Ascending aorta (tissue), 2 donors: Measurements from ENCODE around the gene CEP126. TPM values are rescaled to one million over a fixed set of nuclear protein-coding genes. Genes with fewer than 3 reads are reported as not detected.

Experiments used
- DNase-seq, 2 donors: peaks; one replicate each; pipeline ENCODE4 v3.0.0-alpha.2; 2019; ENCODE audit warnings: low spot score in 2 of 2
- H3K27ac ChIP-seq, 2 donors: fragments of 200-600 bp; sonication (generic); one replicate each; pipeline ENCODE4 v1.5.1; 2016 to 2017; ENCODE audit warnings: mild to moderate bottlenecking in 1 of 2
- H3K27me3 ChIP-seq: fragments of 200-600 bp; sonication (generic); one replicate; pipeline ENCODE4 v1.5.1; 2017
- H3K36me3 ChIP-seq, 2 donors: fragments of 200-600 bp; sonication (generic); one replicate each; pipeline ENCODE4 v1.5.1; 2016
- H3K4me1 ChIP-seq, 2 donors: fragments of 200-600 bp; sonication (generic); one replicate each; pipeline ENCODE4 v1.5.1; 2016 to 2017; ENCODE audit warnings: mild to moderate bottlenecking in 1 of 2
- H3K4me3 ChIP-seq, 2 donors: fragments of 200-600 bp; sonication (generic); one replicate each; pipeline ENCODE4 v1.5.1; 2016 to 2017; ENCODE audit warnings: mild to moderate bottlenecking in 1 of 2
- H3K9me3 ChIP-seq, 2 donors: fragments of 200-600 bp; sonication (generic); one replicate each; pipeline ENCODE4 v1.5.1; 2016
- CTCF ChIP-seq, 3 experiments: fragments of 200-600 bp in 2 of 3; fragments of 450-650 bp in 1 of 3; sonication (generic) in 2 of 3; IDR thresholded peaks; one replicate each; pipeline ENCODE4 v1.5.1; 2016 to 2019; ENCODE audit warnings: antibody characterized with exemption in 3 of 3, mild to moderate bottlenecking in 1 of 3, moderate library complexity in 1 of 3
- intact Hi-C: fragments of 100-400 bp; cut with DNase I; formaldehyde crosslinking; loops from one replicate; pipeline ENCODE4 v1.15.1; 2023
- total RNA-seq: library from RNA; depleted of rRNA; stranded (reverse); fragments of >200 nt; gene quantifications from one replicate; pipeline ENCODE4 v1.1.0, GENCODE V29; 2016

CEP126 gene
- total RNA-seq, 1 donor from 2014 or later: 7.2 TPM

- no peaks in the 10 kb centered on the region for H3K27me3 ChIP-seq
- TF ChIP-seq CTCF (IDR thresholded peaks at IDR 0.05): no peak
- intact Hi-C loops: no loop called here
- DNase-seq: no peak
- H3K4me3 ChIP-seq: no peak overlapping the region
- H3K4me1 ChIP-seq: no peaks in the 10 kb centered on the region
- no peaks in the 10 kb centered on the region for H3K9me3 ChIP-seq
- no peaks in the 10 kb centered on the region for H3K36me3 ChIP-seq
- H3K27ac ChIP-seq: no peak overlapping the region
Measured at GRCh38 chr11:102026959-102027358, 112.1 kb downstream of the CEP126 start.

- no peak for TF ChIP-seq CTCF (IDR thresholded peaks at IDR 0.05)
- no peak overlapping the region for H3K4me3 ChIP-seq
- H3K36me3 ChIP-seq: no peaks in the 10 kb centered on the region
- intact Hi-C loops: no loop called here
- H3K27me3 ChIP-seq: no peaks in the 10 kb centered on the region
- DNase-seq: no peak
- H3K27ac ChIP-seq: no peak overlapping the region
- H3K9me3 ChIP-seq: no peaks in the 10 kb centered on the region
- H3K4me1 ChIP-seq: no peaks in the 10 kb centered on the region
Measured at GRCh38 chr11:102036757-102037156, 121.9 kb downstream of the CEP126 start.

- no peak for TF ChIP-seq CTCF (IDR thresholded peaks at IDR 0.05)
- peak overlapping the region; percentile 59 to 78 for H3K4me3 ChIP-seq
- no peaks in the 10 kb centered on the region for H3K9me3 ChIP-seq
- H3K36me3 ChIP-seq: no peaks in the 10 kb centered on the region
- intact Hi-C loops: loop anchor here (1.0 to 5.0 kb wide), 6 partner anchors 64 to 406 kb away; partner anchors contain the start of genes TMEM123 and YAP1
- peak overlapping the region; percentile 81 to 90 for H3K27ac ChIP-seq
- no peak for DNase-seq
- peaks cover 0 to 4% of the 10 kb centered on the region in 2 donors for H3K4me1 ChIP-seq
- no peaks in the 10 kb centered on the region for H3K27me3 ChIP-seq
Measured at GRCh38 chr11:102046841-102047240, 132.0 kb downstream of the CEP126 start.

GRCh38 chr11:102047305-102047924 lies 132.6 kb downstream of the CEP126 start, which contains the start of gene CFAP300:
CFAP300 (plus strand) TSS chr11:102047437; CDS start chr11:102047471, 34 bp downstream.
- no peak for TF ChIP-seq CTCF (IDR thresholded peaks at IDR 0.05)
- intact Hi-C loops: loop anchor here (1.0 to 5.0 kb wide), 6 partner anchors 63 to 405 kb away; partner anchors contain the start of genes TMEM123 and YAP1
- H3K4me3 ChIP-seq: peak within 1 kb of the TSS; percentile 59 to 78
- H3K9me3 ChIP-seq: no peaks in the 10 kb centered on the region
- H3K27ac ChIP-seq: peak within 1 kb of the TSS; percentile 81 to 90
- H3K36me3 ChIP-seq: no peaks in the 10 kb centered on the region
- DNase-seq: peak; percentile 67 to 95
- H3K27me3 ChIP-seq: no peaks in the 10 kb centered on the region
- H3K4me1 ChIP-seq: peaks cover 0 to 4% of the 10 kb centered on the region in 2 donors

Other genes starting within 250 kb of the CEP126 start
- gene ANGPTL5, start 1.5 kb downstream of the CEP126 start, total RNA-seq: not detected
- not detected for gene CFAP300, start 132.4 kb downstream of the CEP126 start, total RNA-seq
- gene YAP1, start 195.4 kb downstream of the CEP126 start, total RNA-seq: 516 TPM